ENCODE measurements around the gene VSIG2. TPM values are rescaled to one million over a fixed set of nuclear protein-coding genes. Genes with fewer than 3 reads are reported as not detected.

The VSIG2 gene, protein sequence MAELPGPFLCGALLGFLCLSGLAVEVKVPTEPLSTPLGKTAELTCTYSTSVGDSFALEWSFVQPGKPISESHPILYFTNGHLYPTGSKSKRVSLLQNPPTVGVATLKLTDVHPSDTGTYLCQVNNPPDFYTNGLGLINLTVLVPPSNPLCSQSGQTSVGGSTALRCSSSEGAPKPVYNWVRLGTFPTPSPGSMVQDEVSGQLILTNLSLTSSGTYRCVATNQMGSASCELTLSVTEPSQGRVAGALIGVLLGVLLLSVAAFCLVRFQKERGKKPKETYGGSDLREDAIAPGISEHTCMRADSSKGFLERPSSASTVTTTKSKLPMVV
- 1 to 10 TPM in 2 of 5 experiments, under 1 TPM in 3; 0.19 to 1.7 (median 0.85) TPM for total RNA-seq
- polyA plus RNA-seq: under 1 TPM in 1 of 2 donors, not detected in 1; 0.32 TPM
- total RNA-seq: 0.81 reads per million

DNA sequence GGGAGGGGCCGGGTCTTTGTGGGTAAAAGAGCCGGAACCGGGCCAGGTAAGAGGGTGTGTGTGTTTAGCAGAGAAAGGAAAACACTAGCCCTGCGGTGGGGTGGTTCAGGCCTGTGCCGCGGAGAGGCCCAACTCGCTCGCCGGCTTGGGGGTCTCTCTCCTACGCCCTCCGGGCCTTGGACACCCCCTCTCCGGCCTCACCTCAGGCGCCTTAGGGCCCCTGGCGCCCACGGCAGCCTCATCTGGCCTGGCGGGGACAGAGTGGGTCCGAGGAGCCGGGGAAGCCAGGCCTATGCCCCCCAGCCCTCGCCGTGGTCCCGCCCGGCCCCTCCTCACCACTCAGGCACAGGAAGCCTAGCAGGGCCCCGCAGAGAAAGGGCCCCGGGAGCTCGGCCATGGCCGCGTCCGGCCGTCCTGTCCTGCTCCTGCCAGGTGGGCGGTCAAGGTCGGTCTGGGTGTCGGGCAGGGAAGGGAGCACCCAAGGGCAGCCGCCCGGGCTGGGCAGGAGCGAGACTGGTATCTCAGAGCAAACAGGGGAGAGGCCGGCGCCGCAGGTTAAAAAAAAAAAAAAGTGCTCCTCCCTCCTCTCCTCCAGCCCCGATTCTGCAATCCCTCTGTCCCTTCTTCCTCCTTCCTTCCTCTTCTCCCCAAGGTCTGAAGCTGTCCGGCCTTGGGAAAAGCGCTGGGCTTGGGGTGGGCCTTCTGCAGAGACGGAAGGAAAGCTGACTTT lies at the start of gene VSIG2:
Gene VSIG2 (minus strand): TSS at position 515 of the 730 bp plus-strand sequence. CDS start 118 bp downstream, at position 397.
- Histone ChIP-seq H3K4me3 (ENCODE audit: low read length) (no peak within 1 kb of the TSS), H3K4me1 (ENCODE audit: control insufficient read depth in 2 of 2, insufficient read depth in 2 of 2, low read length in 2 of 2) (peaks cover 0 to 3% of the 10 kb centered on the region in 2 donors), H3K9me3 (ENCODE audit: control insufficient read depth in 2 of 3, low read length in 3 of 3) (no peaks in the 10 kb centered on the region), H3K27ac (ENCODE audit: low read depth, low read length) (peak within 1 kb of the TSS; percentile 39), H3K27me3 (ENCODE audit: control insufficient read depth in 2 of 2, insufficient read depth in 2 of 2, low read length in 2 of 2) (no peaks in the 10 kb centered on the region), H3K36me3 (ENCODE audit: control insufficient read depth in 2 of 3, insufficient read depth in 3 of 3, low read length in 3 of 3) (no peaks in the 10 kb centered on the region)
- Mint-ChIP-seq H3K27ac (peak within 1 kb of the TSS in 6 of 9 donors; percentile 60 to 76 (median 70)), H3K9me3 (peaks cover 0 to 2% (median 0%) of the 10 kb centered on the region in 11 donors), H3K4me1 (peaks cover 0 to 27% (median 9%) of the 10 kb centered on the region in 7 donors), H3K27me3 (peaks cover 6 to 13% (median 11%) of the 10 kb centered on the region in 5 donors), H3K4me3 (peak within 1 kb of the TSS in 8 of 10 donors; percentile 30 to 65 (median 48)), H3K36me3 (no peaks in the 10 kb centered on the region)
- no peak for ATAC-seq
- ChIA-PET CTCF (interaction anchor here (0.6 to 1.6 kb wide), 3 partner anchors 9 to 83 kb away, joined by 4 to 7 read pairs (median 4); no protein-coding TSS in a partner anchor), POLR2A (interaction anchor here (0.9 to 8.7 kb wide), 5 partner anchors 9 to 202 kb away, joined by 3 to 112 read pairs (median 3); partner anchors contain the start of genes CCDC15, ESAM, SIAE and SPA17)
- peak in 1 of 9 donors; percentile 26 for DNase-seq
- intact Hi-C loops (cut with micrococcal nuclease): no loop called here

GRCh38 chr11:124801014-124801413 lies 49.0 kb upstream of the VSIG2 start:
- Mint-ChIP-seq H3K27me3 (peaks cover 0 to 24% (median 0%) of the 10 kb centered on the region in 5 donors), H3K36me3 (peaks cover 0 to 13% (median 9%) of the 10 kb centered on the region in 5 donors), H3K4me1 (peaks cover 13 to 35% (median 32%) of the 10 kb centered on the region in 7 donors), H3K27ac (peak overlapping the region; percentile 82 to 94 (median 88)), H3K4me3 (peak overlapping the region; percentile 84 to 97 (median 90)), H3K9me3 (no peaks in the 10 kb centered on the region)
- Histone ChIP-seq H3K27me3 (ENCODE audit: control insufficient read depth in 2 of 2, insufficient read depth in 2 of 2, low read length in 2 of 2) (no peaks in the 10 kb centered on the region), H3K27ac (ENCODE audit: low read depth, low read length) (peak overlapping the region; percentile 93), H3K9me3 (ENCODE audit: control insufficient read depth in 2 of 3, low read length in 3 of 3) (no peaks in the 10 kb centered on the region), H3K36me3 (ENCODE audit: control insufficient read depth in 2 of 3, insufficient read depth in 3 of 3, low read length in 3 of 3) (peaks cover 0 to 3% (median 0%) of the 10 kb centered on the region in 3 experiments), H3K4me3 (ENCODE audit: low read length) (peak overlapping the region; percentile 71), H3K4me1 (ENCODE audit: control insufficient read depth in 2 of 2, insufficient read depth in 2 of 2, low read length in 2 of 2) (peaks cover 8 to 14% of the 10 kb centered on the region in 2 donors)
- ChIA-PET CTCF (interaction anchor here (0.9 to 2.1 kb wide), 10 partner anchors 12 to 177 kb away, joined by 3 to 20 read pairs (median 4); no protein-coding TSS in a partner anchor), POLR2A (interaction anchor here (0.9 to 5.1 kb wide), 9 partner anchors 13 to 170 kb away, joined by 3 to 29 read pairs (median 7); partner anchors contain the start of genes CCDC15, SIAE and SPA17)
- no peak for DNase-seq
- intact Hi-C loops (cut with micrococcal nuclease): loop anchor here (2.0 kb wide), 4 partner anchors 54 to 768 kb away; partner anchors contain the start of genes CCDC15 (in 1 of the 2) and EI24 (in 1 of the 2)
- ATAC-seq: no peak

DNA sequence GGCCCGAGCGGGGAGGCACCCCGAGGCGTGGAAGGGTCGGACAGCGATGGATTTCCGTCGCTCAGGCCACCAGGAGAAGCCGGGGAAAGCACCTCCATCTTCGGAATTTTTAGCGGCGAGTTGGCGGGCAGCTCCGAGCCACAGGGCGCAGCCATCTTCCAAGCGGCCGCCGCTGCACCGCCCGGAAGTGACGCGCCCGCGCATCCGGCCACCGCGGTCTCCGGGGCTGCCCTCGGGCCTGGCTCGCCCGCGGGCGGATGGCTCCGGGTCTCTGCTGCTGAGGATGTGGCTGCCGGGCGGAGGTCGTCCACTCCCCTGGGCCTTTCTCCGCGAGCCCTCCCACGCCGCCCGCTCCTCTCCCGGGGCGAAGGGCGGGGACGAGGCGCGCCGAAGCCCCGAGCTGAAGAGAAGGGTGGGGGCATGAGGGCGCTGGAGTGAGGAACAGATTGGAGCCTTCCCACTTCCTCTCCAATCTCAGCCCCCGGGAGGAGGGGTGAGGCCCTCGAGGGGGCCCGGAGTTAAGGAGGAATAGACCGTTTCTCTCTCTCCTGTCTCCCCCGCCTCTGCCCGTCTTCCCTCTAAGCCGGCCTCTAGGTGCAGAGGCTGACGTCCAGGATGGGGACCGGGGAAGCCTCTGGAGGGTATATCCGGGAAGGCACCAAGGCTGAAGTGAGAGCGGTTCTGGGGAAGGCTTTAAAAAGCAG lies 48.3 kb upstream of the VSIG2 start, which contains the start of gene MSANTD2:
Gene MSANTD2 (minus strand): TSS at position 181 of the 704 bp plus-strand sequence. CDS start 26 bp downstream, at position 155.
- H3K9me3 Mint-ChIP-seq: no peaks in the 10 kb centered on the region
- Histone ChIP-seq H3K27me3 (ENCODE audit: control insufficient read depth in 2 of 2, insufficient read depth in 2 of 2, low read length in 2 of 2) (no peaks in the 10 kb centered on the region), H3K27ac (ENCODE audit: low read depth, low read length) (peak within 1 kb of the TSS; percentile 93), H3K9me3 (ENCODE audit: control insufficient read depth in 2 of 3, low read length in 3 of 3) (no peaks in the 10 kb centered on the region), H3K4me3 (ENCODE audit: low read length) (peak within 1 kb of the TSS; percentile 71), H3K36me3 (ENCODE audit: control insufficient read depth in 2 of 3, insufficient read depth in 3 of 3, low read length in 3 of 3) (peaks cover 0 to 3% (median 0%) of the 10 kb centered on the region in 3 experiments), H3K4me1 (ENCODE audit: control insufficient read depth in 2 of 2, insufficient read depth in 2 of 2, low read length in 2 of 2) (peaks cover 8 to 14% of the 10 kb centered on the region in 2 donors)
- peaks cover 0 to 24% (median 0%) of the 10 kb centered on the region in 5 donors for H3K27me3 Mint-ChIP-seq
- POLR2A ChIA-PET: interaction anchor here (0.7 to 5.1 kb wide), 11 partner anchors 13 to 178 kb away, joined by 3 to 29 read pairs (median 5); partner anchors contain the start of genes CCDC15, SIAE, SPA17 and TBRG1
- peak within 1 kb of the TSS; percentile 88 to 97 (median 96) for H3K4me3 Mint-ChIP-seq
- DNase-seq: peak; percentile 65 to 89 (median 73)
- ATAC-seq: peak; percentile 92
- CTCF ChIA-PET: interaction anchor here (0.9 to 2.1 kb wide), 9 partner anchors 11 to 130 kb away, joined by 3 to 20 read pairs (median 5); no protein-coding TSS in a partner anchor
- H3K4me1 Mint-ChIP-seq: peaks cover 13 to 38% (median 32%) of the 10 kb centered on the region in 7 donors
- H3K27ac Mint-ChIP-seq: peak within 1 kb of the TSS; percentile 88 to 98 (median 94)
- intact Hi-C loops (cut with micrococcal nuclease): loop anchor here (1.0 to 2.0 kb wide), 14 partner anchors 37 to 768 kb away; partner anchors contain the start of genes CCDC15 (in 2 of the 2), SIAE (in 2 of the 2), SPA17 (in 2 of the 2) and EI24 (in 1 of the 2)
- H3K36me3 Mint-ChIP-seq: peaks cover 0 to 7% (median 5%) of the 10 kb centered on the region in 5 donors

DNA sequence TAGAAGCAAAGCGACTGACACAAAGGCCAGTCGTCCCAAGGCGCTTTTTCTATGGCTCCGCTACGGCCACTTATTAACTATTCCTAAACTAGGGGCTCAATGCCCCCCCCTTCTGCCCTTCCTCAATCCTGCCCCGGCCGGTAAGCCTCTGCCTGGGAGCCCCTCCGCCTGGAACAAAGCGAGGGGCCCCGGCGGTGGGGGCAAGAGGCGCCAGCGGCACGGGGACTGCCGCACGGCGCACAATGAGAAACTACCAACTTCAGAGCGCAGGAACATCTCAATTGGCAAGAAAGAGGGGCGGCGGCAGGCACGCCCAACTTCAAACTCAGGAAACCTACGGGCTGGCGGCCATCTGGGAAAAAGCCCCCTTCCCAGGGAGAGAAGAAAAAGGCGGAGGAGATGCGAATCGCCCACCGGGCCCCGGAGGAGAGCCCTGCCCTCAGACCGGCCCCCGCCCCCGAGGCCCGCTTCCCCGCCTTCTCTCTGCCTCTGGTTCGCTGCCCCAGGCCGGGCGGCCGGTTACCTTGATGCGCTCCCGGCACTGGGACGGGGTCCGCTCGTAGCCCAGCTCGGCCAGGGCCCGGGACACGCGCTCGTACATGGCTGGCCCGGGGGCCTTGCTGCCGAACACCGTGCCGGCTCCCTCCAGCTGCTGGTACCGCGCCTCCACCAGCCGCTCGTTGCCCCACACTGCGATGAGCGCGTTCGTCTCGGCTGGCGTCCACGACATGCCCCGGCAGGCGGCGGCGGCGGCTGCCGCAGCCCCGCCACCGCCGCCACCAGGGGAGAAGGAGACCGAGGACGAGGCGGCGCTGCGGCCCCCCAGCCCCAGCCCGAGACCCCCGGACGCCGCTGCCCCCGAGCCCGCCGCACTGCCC lies 47.5 kb upstream of the VSIG2 start:
- no peaks in the 10 kb centered on the region for H3K9me3 Mint-ChIP-seq

More for the DNA sequence above, 47.5 kb upstream of the VSIG2 start:
- Mint-ChIP-seq H3K4me3 (peak overlapping the region; percentile 88 to 97 (median 96)), H3K4me1 (peaks cover 13 to 38% (median 32%) of the 10 kb centered on the region in 7 donors), H3K27ac (peak overlapping the region; percentile 85 to 98 (median 94)), H3K36me3 (peaks cover 0 to 3% (median 0%) of the 10 kb centered on the region in 5 donors), H3K27me3 (peaks cover 0 to 18% (median 0%) of the 10 kb centered on the region in 5 donors)
- peaks cover 0 to 3% (median 0%) of the 10 kb centered on the region in 3 experiments for H3K36me3 ChIP-seq (ENCODE audit: control insufficient read depth in 2 of 3, insufficient read depth in 3 of 3, low read length in 3 of 3)
- POLR2A ChIA-PET: interaction anchor here (0.7 to 5.1 kb wide), 12 partner anchors 36 to 177 kb away, joined by 3 to 29 read pairs (median 5); partner anchors contain the start of genes CCDC15, SIAE, SPA17 and TBRG1
- CTCF ChIA-PET: interaction anchor here (0.7 to 2.7 kb wide), 9 partner anchors 9 to 155 kb away, joined by 3 to 20 read pairs (median 6); no protein-coding TSS in a partner anchor
- H3K4me1 ChIP-seq (ENCODE audit: control insufficient read depth in 2 of 2, insufficient read depth in 2 of 2, low read length in 2 of 2): peaks cover 8 to 14% of the 10 kb centered on the region in 2 donors
- H3K27ac ChIP-seq (ENCODE audit: low read depth, low read length): peak overlapping the region; percentile 93
- peak; percentile 67 for ATAC-seq
- DNase-seq: peak in 8 of 9 donors; percentile 23 to 67 (median 44)
- intact Hi-C loops (cut with micrococcal nuclease): loop anchor here (1.0 to 5.0 kb wide), 16 partner anchors 36 to 1088 kb away; partner anchors contain the start of genes CCDC15 (in 2 of the 2), SIAE (in 2 of the 2), SPA17 (in 2 of the 2) and TBRG1 (in 2 of the 2)
- peak overlapping the region; percentile 71 for H3K4me3 ChIP-seq (ENCODE audit: low read length)
- no peaks in the 10 kb centered on the region for H3K9me3 ChIP-seq (ENCODE audit: control insufficient read depth in 2 of 3, low read length in 3 of 3)
- no peaks in the 10 kb centered on the region for H3K27me3 ChIP-seq (ENCODE audit: control insufficient read depth in 2 of 2, insufficient read depth in 2 of 2, low read length in 2 of 2)
